Upper lobe of left lung (tissue), 6 donors: ENCODE results near the gene B3GAT2. TPM values are rescaled to one million over a fixed set of nuclear protein-coding genes. Genes with fewer than 3 reads are reported as not detected.

Experiments
- ATAC-seq, 2 donors: fragments of 200-7000 bp; cut with Tn5 transposase; one replicate each; pipeline ENCODE4 v1.9.1; 2022; ENCODE audit warnings: mild to moderate bottlenecking in 2 of 2, moderate library complexity in 2 of 2; ENCODE audit not compliant: low FRiP score in 2 of 2
- DNase-seq, 2 donors: peaks; one replicate each; pipeline ENCODE4 v3.0.0-alpha.2; 2019 to 2020
- H3K27ac ChIP-seq, 4 donors: fragments of 200-600 bp; sonication (generic); one replicate each; pipeline ENCODE4 v1.5.1; 2016 to 2019
- H3K27me3 ChIP-seq, 4 donors: fragments of 200-600 bp; sonication (generic); one replicate each; pipeline ENCODE4 v1.5.1; 2017 to 2019
- H3K36me3 ChIP-seq, 4 donors: fragments of 200-600 bp; sonication (generic); one replicate each; pipeline ENCODE4 v1.5.1; 2016 to 2019
- H3K4me1 ChIP-seq, 4 donors: fragments of 200-600 bp; sonication (generic); one replicate each; pipeline ENCODE4 v1.5.1; 2018 to 2019
- H3K4me3 ChIP-seq, 4 donors: fragments of 200-600 bp; sonication (generic); one replicate each; pipeline ENCODE4 v1.5.1; 2017 to 2019; ENCODE audit warnings: mild to moderate bottlenecking in 2 of 4, moderate library complexity in 1 of 4
- H3K9me3 ChIP-seq, 4 donors: fragments of 200-600 bp; sonication (generic); one replicate each; pipeline ENCODE4 v1.5.1; 2018 to 2019
- CTCF ChIP-seq, 6 experiments: fragments of 450-650 bp in 4 of 6; fragments of 200-600 bp in 2 of 6; sonication (generic) in 2 of 6; IDR thresholded peaks; one replicate each; pipeline ENCODE4 v1.5.1; 2016 to 2019; ENCODE audit warnings: antibody characterized with exemption in 6 of 6
- EP300 ChIP-seq, 4 donors: sonication (generic); formaldehyde crosslinking; IDR thresholded peaks; one replicate each; pipeline ENCODE4 v1.5.1; 2017; ENCODE audit warnings: antibody characterized with exemption in 4 of 4, control low read depth in 2 of 4
- POLR2A ChIP-seq, 4 donors: fragments of 450-650 bp; IDR thresholded peaks; one replicate each; pipeline ENCODE4 v1.5.1; 2016 to 2017; ENCODE audit warnings: antibody characterized with exemption in 4 of 4, mild to moderate bottlenecking in 2 of 4
- POLR2AphosphoS5 ChIP-seq, 2 donors: sonication (generic); formaldehyde crosslinking; IDR thresholded peaks; one replicate each; pipeline ENCODE4 v1.5.1; 2017; ENCODE audit warnings: antibody characterized with exemption in 2 of 2
- whole genome bisulfite sequencing, 2 donors: methylation state at CpG; one replicate each; pipeline ENCODE4 v1.1.5; 2017 to 2018; 5-methylcytosine and 5-hydroxymethylcytosine counted together
- total RNA-seq, 6 donors: library from RNA; depleted of rRNA in 4 of 6; stranded (reverse); fragments of >200 nt in 4 of 6; gene quantifications; one replicate each; pipeline versions ENCODE4 v1.1.0 to v1.2.1, GENCODE V29; 2016 to 2021
- donor health status: DM: no; HTN: no; CAD: no; lungs with moderate emphysema.
- donor health status: DM: no; HTN: yes; CAD: no; lungs with severe emphysema.

B3GAT2 gene
- total RNA-seq, 6 donors from 2014 or later: 0.06 TPM; not detected in 5

- H3K27ac ChIP-seq: no peak overlapping the region
- H3K9me3 ChIP-seq: no peaks in the 10 kb centered on the region
- no peaks in the 10 kb centered on the region for H3K4me1 ChIP-seq
- no peaks in the 10 kb centered on the region for H3K27me3 ChIP-seq
- peaks cover 0 to 7% (median 0%) of the 10 kb centered on the region in 4 donors for H3K36me3 ChIP-seq
- WGBS, 2 donors: 95 to 98% methylated on average over 7 of the region's 7 CpGs
- TF ChIP-seq POLR2AphosphoS5 (IDR thresholded peaks at IDR 0.05) (no peak), EP300 (IDR thresholded peaks at IDR 0.05) (no peak), POLR2A (IDR thresholded peaks at IDR 0.05) (no peak), CTCF (IDR thresholded peaks at IDR 0.05) (no peak)
- ATAC-seq (no peak), DNase-seq (no peak)
- H3K4me3 ChIP-seq: no peak overlapping the region
These were observed 117.3 kb downstream of the B3GAT2 start for GRCh38 chr6:70839286-70840266.

GRCh38 chr6:70838907-70839285 is 118.0 kb downstream of the B3GAT2 start:
- Histone ChIP-seq H3K9me3 (no peaks in the 10 kb centered on the region), H3K27me3 (no peaks in the 10 kb centered on the region), H3K27ac (no peak overlapping the region), H3K4me3 (no peak overlapping the region), H3K36me3 (peaks cover 0 to 7% (median 0%) of the 10 kb centered on the region in 4 donors), H3K4me1 (no peaks in the 10 kb centered on the region)
- WGBS, 2 donors: 88 to 94% methylated on average over 2 of the region's 2 CpGs
- DNase-seq (no peak), ATAC-seq (no peak)
- TF ChIP-seq EP300 (IDR thresholded peaks at IDR 0.05) (no peak), CTCF (IDR thresholded peaks at IDR 0.05) (no peak), POLR2A (IDR thresholded peaks at IDR 0.05) (no peak)

- WGBS, 2 donors: 59 to 63% methylated on average over 2 of the region's 2 CpGs
- Histone ChIP-seq H3K9me3 (no peaks in the 10 kb centered on the region), H3K4me1 (no peaks in the 10 kb centered on the region), H3K4me3 (no peak overlapping the region), H3K27ac (no peak overlapping the region), H3K27me3 (no peaks in the 10 kb centered on the region), H3K36me3 (peaks cover 0 to 3% (median 0%) of the 10 kb centered on the region in 4 donors)
- TF ChIP-seq CTCF (IDR thresholded peaks at IDR 0.05): no peak
- no peak for TF ChIP-seq EP300 (IDR thresholded peaks at IDR 0.05)
- TF ChIP-seq POLR2A (IDR thresholded peaks at IDR 0.05): no peak
- no peak for TF ChIP-seq POLR2AphosphoS5 (IDR thresholded peaks at IDR 0.05)
- no peak for ATAC-seq
- DNase-seq: no peak
These were observed 122.3 kb downstream of the B3GAT2 start for GRCh38 chr6:70834520-70834919.

GRCh38 chr6:70831427-70831826 is 125.4 kb downstream of the B3GAT2 start:
- ATAC-seq (no peak), DNase-seq (no peak)
- 100% methylated on average over 3 of the region's 3 CpGs for WGBS, 2 donors
- Histone ChIP-seq H3K4me1 (no peaks in the 10 kb centered on the region), H3K36me3 (no peaks in the 10 kb centered on the region), H3K27me3 (no peaks in the 10 kb centered on the region), H3K4me3 (no peak overlapping the region), H3K9me3 (no peaks in the 10 kb centered on the region), H3K27ac (no peak overlapping the region)
- TF ChIP-seq CTCF (IDR thresholded peaks at IDR 0.05) (no peak), POLR2A (IDR thresholded peaks at IDR 0.05) (no peak), EP300 (IDR thresholded peaks at IDR 0.05) (no peak), POLR2AphosphoS5 (IDR thresholded peaks at IDR 0.05) (no peak)
